ENCODE results near the gene MYO18B. TPM values are rescaled to one million over a fixed set of nuclear protein-coding genes. Genes with fewer than 3 reads are reported as not detected.

MYO18B gene
- total and polyA plus RNA-seq, 8 donors = 0.05 to 0.47 (median 0.14) TPM

DNA sequence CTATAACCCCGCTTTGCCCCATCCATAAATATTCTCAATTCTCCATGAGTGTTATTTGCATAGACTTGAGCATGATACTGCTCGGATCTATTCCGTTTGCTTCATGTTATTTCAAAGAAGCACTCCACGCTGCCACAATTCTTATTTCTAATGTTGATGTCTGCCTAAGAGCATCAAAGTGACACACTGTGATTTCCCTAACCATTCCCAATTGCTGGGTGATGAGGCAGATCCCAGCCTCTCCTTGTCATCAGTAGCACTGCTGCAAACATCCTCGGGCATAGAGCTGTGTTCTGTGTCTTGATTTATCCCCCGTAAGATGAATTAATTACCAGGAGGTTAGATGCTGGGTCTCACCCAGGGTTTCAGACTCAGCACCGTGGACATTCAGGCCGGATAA lies 249.0 kb downstream of the MYO18B start:
- H3K27me3 ChIP-seq = peaks cover 0 to 4% (median 0%) of the 10 kb centered on the region in 4 donors
- intact Hi-C loops (cut with DNase I) = no loop called here
- no peaks in the 10 kb centered on the region for H3K36me3 ChIP-seq
- no peak for ATAC-seq
- no peak for DNase-seq
- FAIRE-seq = no peak
- no peak overlapping the region for H3K27ac ChIP-seq
- no peaks in the 10 kb centered on the region for H3K9me3 ChIP-seq
- TF ChIP-seq, protein P1, sequence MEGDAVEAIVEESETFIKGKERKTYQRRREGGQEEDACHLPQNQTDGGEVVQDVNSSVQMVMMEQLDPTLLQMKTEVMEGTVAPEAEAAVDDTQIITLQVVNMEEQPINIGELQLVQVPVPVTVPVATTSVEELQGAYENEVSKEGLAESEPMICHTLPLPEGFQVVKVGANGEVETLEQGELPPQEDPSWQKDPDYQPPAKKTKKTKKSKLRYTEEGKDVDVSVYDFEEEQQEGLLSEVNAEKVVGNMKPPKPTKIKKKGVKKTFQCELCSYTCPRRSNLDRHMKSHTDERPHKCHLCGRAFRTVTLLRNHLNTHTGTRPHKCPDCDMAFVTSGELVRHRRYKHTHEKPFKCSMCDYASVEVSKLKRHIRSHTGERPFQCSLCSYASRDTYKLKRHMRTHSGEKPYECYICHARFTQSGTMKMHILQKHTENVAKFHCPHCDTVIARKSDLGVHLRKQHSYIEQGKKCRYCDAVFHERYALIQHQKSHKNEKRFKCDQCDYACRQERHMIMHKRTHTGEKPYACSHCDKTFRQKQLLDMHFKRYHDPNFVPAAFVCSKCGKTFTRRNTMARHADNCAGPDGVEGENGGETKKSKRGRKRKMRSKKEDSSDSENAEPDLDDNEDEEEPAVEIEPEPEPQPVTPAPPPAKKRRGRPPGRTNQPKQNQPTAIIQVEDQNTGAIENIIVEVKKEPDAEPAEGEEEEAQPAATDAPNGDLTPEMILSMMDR (IDR thresholded peaks at IDR 0.05) = no peak
- no peaks in the 10 kb centered on the region for H3K4me1 ChIP-seq
- H3K4me3 ChIP-seq = no peak overlapping the region
- 48 to 64% methylated on average over 8 of the region's 8 CpGs for WGBS, 2 donors

GRCh38 chr22:25992331-25992730 lies 250.3 kb downstream of the MYO18B start:
- Histone ChIP-seq H3K27ac (no peak overlapping the region), H3K27me3 (no peaks in the 10 kb centered on the region), H3K4me3 (no peak overlapping the region), H3K36me3 (no peaks in the 10 kb centered on the region), H3K4me1 (no peaks in the 10 kb centered on the region), H3K9me3 (no peaks in the 10 kb centered on the region)
- TF ChIP-seq, protein P1 (IDR thresholded peaks at IDR 0.05) = no peak
- ATAC-seq = no peak
- intact Hi-C loops (cut with DNase I) = no loop called here
- no peak for DNase-seq
- FAIRE-seq = no peak
- 62 to 68% methylated on average over 12 of the region's 12 CpGs for WGBS, 2 donors

- intact Hi-C loops (cut with DNase I) = no loop called here
- DNase-seq (no peak), FAIRE-seq (no peak), ATAC-seq (no peak)
- no peaks in the 10 kb centered on the region for H3K27me3 ChIP-seq
- no peak overlapping the region for H3K27ac ChIP-seq
- no peaks in the 10 kb centered on the region for H3K36me3 ChIP-seq
- no peaks in the 10 kb centered on the region for H3K4me1 ChIP-seq
- no peaks in the 10 kb centered on the region for H3K9me3 ChIP-seq
- no peak overlapping the region for H3K4me3 ChIP-seq
- TF ChIP-seq, protein P1 (IDR thresholded peaks at IDR 0.05) = no peak
- 67 to 76% methylated on average over 7 of the region's 7 CpGs for WGBS, 2 donors
Measured at GRCh38 chr22:25996669-25997068, 254.7 kb downstream of the MYO18B start.

DNA sequence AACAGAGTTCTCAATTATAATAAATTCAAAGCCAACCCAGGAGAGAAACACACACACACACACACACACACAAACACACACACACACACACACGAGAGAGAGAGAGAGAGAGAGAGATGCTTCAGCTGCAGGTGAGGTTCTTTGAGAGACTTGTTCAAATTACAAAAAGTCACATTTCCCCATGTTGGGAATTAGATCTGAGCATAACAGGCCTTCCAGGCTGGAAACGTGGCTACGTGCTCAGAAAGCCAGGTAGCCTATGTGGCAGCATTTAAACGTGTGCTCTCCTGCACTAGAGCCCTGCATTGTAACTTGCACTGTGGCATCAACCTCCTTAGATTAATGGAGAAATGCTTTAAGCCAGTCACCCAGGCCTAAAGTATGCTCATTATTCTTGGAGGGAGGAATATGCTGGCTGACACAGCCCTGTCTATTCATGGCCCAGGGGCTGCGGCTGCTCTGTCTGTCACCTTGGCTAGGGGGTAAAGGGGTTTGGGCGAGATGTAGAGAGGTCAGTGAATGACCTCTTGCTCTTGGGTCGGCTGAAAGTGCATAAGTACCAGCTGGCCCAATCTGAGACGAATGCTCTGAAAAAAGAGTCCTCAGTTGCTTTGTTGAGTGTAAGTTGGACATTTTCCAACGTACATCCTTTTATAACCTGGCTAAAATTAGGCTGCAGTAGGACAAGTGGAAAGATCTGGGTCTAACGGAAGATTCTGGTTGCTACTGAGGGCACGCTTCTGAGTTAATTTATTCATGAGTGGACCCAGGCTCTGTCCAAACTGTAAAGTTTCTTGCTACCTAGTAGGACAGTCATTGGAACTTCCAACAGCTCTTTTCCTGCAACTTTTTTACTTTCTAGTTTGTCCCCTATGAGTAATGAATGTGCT lies 256.1 kb downstream of the MYO18B start:
- Histone ChIP-seq H3K36me3 (no peaks in the 10 kb centered on the region), H3K4me1 (no peaks in the 10 kb centered on the region), H3K27me3 (no peaks in the 10 kb centered on the region), H3K9me3 (no peaks in the 10 kb centered on the region), H3K27ac (no peak overlapping the region), H3K4me3 (no peak overlapping the region)
- intact Hi-C loops (cut with DNase I) = no loop called here
- WGBS, 2 donors = 49 to 57% methylated on average over 11 of the region's 11 CpGs
- DNase-seq (no peak), ATAC-seq (no peak), FAIRE-seq (no peak)
- TF ChIP-seq, protein P1 (IDR thresholded peaks at IDR 0.05) = no peak

DNA sequence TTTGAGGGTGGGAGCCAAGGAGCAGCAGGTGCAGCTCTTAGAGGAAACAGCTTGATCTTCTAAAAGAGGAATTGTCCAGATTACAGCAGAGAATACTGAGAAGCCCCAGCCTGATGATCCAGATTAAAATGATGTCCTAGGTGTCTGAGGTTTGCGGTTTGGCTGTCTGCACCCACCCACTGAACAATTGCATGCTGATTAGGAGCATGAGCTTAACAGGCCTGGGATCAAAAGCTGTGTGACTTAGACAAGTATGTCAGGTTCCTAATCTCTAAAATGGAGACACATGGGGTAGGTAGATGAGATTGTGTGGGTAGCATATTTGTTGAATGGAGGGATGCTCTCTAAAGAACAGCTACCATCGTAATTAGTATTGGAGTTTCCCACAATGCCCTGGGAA lies 260.5 kb downstream of the MYO18B start:
- no peak for DNase-seq
- H3K4me1 ChIP-seq = no peaks in the 10 kb centered on the region
- intact Hi-C loops (cut with DNase I) = no loop called here
- no peaks in the 10 kb centered on the region for H3K9me3 ChIP-seq
- TF ChIP-seq, protein P1 (IDR thresholded peaks at IDR 0.05) = no peak
- FAIRE-seq = no peak
- ATAC-seq = no peak
- 36 to 56% methylated on average over 2 of the region's 2 CpGs for WGBS, 2 donors
- no peaks in the 10 kb centered on the region for H3K36me3 ChIP-seq
- no peaks in the 10 kb centered on the region for H3K27me3 ChIP-seq
- no peak overlapping the region for H3K27ac ChIP-seq
- H3K4me3 ChIP-seq = no peak overlapping the region
